NB4 (cell line): Measurements from ENCODE around the gene OTOS.

Source experiments
- POLR2A ChIP-seq: IDR thresholded peaks from 2 replicates; pipeline ENCODE4 v1.6.1; 2011; ENCODE audit warnings: mild to moderate bottlenecking; ENCODE audit not compliant: insufficient read length; ENCODE audit errors: extremely low read depth
- TF ChIP-seq, protein P1 (sequence below): IDR thresholded peaks from one replicate; pipeline ENCODE4 v1.5.1; 2012; ENCODE audit warnings: low read depth, low read length

GRCh38 chr2:240165661-240166060 is 25.2 kb upstream of the OTOS start:
- TF ChIP-seq, protein P1, sequence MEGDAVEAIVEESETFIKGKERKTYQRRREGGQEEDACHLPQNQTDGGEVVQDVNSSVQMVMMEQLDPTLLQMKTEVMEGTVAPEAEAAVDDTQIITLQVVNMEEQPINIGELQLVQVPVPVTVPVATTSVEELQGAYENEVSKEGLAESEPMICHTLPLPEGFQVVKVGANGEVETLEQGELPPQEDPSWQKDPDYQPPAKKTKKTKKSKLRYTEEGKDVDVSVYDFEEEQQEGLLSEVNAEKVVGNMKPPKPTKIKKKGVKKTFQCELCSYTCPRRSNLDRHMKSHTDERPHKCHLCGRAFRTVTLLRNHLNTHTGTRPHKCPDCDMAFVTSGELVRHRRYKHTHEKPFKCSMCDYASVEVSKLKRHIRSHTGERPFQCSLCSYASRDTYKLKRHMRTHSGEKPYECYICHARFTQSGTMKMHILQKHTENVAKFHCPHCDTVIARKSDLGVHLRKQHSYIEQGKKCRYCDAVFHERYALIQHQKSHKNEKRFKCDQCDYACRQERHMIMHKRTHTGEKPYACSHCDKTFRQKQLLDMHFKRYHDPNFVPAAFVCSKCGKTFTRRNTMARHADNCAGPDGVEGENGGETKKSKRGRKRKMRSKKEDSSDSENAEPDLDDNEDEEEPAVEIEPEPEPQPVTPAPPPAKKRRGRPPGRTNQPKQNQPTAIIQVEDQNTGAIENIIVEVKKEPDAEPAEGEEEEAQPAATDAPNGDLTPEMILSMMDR: no peak
- TF ChIP-seq POLR2A: no peak
